ENCODE data around the gene OSCAR.

OSCAR gene

DNA sequence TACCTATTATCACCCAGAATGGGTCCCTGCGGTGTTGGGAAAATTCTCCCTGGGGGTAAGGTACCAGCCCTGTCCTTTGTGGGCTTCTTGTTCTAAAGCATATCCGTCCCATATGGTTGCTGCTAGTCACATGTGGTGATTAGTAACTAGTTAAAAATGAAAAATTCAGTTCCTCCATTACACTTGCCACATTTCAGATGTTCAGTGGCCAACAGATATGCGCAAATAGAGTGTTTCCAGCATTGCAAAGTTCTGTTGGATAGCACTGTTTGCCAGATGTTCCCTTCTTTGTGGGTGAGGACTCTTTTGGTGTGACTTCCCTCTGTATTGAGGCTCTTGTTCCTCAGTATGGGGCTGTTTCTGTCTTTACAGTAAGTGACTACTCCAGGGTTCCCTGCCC, 40.8 kb upstream of the OSCAR start:
- H3K4me3 ChIP-seq (ENCODE audit: low read depth, low read length), result no peak overlapping the region
- TF ChIP-seq, protein P1, sequence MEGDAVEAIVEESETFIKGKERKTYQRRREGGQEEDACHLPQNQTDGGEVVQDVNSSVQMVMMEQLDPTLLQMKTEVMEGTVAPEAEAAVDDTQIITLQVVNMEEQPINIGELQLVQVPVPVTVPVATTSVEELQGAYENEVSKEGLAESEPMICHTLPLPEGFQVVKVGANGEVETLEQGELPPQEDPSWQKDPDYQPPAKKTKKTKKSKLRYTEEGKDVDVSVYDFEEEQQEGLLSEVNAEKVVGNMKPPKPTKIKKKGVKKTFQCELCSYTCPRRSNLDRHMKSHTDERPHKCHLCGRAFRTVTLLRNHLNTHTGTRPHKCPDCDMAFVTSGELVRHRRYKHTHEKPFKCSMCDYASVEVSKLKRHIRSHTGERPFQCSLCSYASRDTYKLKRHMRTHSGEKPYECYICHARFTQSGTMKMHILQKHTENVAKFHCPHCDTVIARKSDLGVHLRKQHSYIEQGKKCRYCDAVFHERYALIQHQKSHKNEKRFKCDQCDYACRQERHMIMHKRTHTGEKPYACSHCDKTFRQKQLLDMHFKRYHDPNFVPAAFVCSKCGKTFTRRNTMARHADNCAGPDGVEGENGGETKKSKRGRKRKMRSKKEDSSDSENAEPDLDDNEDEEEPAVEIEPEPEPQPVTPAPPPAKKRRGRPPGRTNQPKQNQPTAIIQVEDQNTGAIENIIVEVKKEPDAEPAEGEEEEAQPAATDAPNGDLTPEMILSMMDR (IDR thresholded peaks at IDR 0.05; ENCODE audit: control insufficient read depth, extremely low read depth, insufficient read depth), result no peak

DNA sequence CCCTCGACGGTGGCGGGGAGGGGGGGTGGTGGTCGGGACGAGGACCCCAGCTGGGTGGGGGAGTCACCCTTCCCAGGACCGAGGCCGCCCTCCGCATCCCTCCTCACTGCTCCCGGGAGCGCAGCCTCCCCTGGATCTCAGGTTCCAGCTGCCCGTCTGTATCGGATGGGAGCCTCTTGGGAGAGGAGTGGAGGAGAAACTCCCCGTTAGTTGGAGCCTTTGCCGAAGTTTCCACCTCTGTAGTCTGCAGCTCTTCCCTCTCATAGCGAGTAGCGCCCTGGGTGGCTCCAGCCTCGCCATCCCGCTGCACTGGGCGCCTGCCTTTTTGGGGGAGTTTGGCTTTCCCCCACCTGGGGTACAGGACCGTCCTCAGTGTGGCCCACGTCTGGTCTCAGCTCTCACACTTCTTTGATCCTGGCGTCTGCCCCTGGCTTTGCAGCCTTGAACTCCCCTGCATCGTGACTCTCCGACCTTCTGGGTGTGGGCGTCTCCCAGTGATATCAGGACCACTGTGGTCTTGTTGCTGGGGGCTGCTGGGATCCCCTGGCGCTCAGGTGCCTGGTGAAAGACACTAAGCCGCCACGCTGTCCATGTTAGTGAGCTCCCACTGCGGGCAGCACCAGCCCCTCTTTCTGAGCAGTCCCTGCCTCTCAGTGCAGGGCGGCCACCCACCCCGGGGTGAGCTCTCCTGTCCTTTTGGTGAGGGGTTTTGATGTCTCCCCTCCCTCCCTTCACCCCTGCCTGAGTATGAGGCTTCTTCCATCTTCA, 38.1 kb upstream of the OSCAR start:
- TF ChIP-seq, protein P1 (IDR thresholded peaks at IDR 0.05; ENCODE audit: control insufficient read depth, extremely low read depth, insufficient read depth), result no peak
- H3K4me3 ChIP-seq (ENCODE audit: low read depth, low read length), result peak overlapping the region; percentile 68
- no peak for DNase-seq (ENCODE audit: low read depth)

More for the DNA sequence above, 40.8 kb upstream of the OSCAR start:
- no peak for DNase-seq (ENCODE audit: low read depth)

DNA sequence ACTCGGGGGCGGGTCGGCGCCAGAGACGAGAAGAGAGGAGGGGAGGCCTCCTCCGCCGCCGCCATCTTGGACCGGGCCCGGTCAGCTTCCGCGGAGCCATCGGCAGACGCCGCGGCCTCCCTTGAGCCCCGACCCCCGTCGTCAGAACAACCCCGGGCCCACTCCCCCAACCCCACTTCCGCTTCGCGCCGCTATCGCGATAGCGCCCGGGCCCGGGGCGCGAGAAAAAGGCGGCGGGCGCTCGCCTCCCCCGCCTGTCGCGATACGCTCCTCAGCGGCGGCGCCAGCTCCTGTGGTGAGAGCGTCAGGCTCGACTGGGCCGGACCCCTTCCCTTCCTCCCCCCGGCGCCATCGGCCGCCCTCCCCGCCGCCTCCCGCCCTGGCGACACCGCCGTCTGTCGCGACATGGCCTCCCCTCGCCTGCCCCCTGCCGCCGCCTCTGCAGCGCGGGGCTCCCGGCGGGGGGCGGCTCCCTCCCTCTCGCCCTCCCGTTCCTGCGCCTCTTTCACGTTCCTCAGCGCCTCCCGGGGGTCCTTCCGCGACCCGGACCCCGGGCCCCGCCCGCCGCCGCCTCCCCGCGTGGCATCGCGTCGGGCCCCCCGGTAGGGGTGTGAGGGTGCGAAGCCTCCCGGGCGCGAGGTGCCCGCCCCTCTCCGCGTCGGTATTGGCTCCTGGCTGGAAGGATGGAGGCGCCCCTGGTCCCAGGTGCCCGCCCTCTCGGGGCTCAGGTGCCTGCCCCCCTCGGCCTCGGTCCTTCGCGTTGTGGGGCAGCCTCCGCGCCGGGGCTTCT, 37.3 kb upstream of the OSCAR start, which contains the start of gene CNOT3:
CNOT3 (plus strand) TSS at position 64 of the 790 bp plus-strand sequence. CDS start 5,217 bp downstream, outside the sequence.
- peak within 1 kb of the TSS; percentile 70 for H3K4me3 ChIP-seq (ENCODE audit: low read depth, low read length)
- DNase-seq (ENCODE audit: low read depth), result no peak

DNA sequence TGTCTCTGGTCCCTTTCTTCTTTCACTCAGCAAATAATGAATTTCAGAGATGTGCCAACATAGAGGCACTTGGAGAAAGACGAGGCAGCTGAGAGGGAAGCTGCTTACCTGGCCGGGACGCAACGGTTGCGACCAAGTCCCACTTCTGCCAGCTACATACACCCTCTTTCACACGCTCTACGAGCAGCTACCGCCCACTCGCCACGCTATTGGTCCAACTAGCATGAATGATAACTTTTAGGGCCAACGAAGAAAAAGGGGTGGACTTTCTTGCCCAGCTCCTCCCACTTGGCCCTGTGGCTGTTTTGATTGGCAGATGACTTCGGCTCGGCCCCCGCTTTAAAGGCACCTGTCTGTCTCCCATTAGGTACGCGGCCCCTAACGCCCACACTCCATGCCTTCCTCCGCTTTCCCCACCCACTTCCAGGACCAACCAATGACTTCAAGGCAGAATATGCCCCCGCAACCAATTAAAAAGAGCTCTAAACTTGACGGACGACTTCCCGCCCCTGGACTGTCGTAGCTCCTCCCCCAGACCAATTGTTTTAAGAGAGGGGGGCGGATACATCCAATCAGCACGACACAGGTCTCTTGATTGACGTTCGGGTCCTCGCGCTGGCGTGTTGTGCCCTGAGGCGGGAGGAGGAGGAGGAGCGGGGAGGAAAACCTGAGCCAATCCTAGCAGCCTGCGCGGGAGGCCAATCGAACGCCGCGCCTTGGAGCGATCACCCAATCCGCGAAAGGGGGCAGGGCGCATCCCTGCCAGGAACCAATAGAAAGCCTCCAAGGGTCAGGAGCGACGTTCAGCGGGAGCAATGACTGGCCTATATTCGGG, 36.5 kb upstream of the OSCAR start:
- TF ChIP-seq, protein P1 (IDR thresholded peaks at IDR 0.05; ENCODE audit: control insufficient read depth, extremely low read depth, insufficient read depth), result no peak
- H3K4me3 ChIP-seq (ENCODE audit: low read depth, low read length), result peak overlapping the region; percentile 70
- DNase-seq (ENCODE audit: low read depth), result peak; percentile 100

More for the DNA sequence above, 37.3 kb upstream of the OSCAR start, which contains the start of gene CNOT3:
- TF ChIP-seq, protein P1 (IDR thresholded peaks at IDR 0.05; ENCODE audit: control insufficient read depth, extremely low read depth, insufficient read depth), result no peak

DNA sequence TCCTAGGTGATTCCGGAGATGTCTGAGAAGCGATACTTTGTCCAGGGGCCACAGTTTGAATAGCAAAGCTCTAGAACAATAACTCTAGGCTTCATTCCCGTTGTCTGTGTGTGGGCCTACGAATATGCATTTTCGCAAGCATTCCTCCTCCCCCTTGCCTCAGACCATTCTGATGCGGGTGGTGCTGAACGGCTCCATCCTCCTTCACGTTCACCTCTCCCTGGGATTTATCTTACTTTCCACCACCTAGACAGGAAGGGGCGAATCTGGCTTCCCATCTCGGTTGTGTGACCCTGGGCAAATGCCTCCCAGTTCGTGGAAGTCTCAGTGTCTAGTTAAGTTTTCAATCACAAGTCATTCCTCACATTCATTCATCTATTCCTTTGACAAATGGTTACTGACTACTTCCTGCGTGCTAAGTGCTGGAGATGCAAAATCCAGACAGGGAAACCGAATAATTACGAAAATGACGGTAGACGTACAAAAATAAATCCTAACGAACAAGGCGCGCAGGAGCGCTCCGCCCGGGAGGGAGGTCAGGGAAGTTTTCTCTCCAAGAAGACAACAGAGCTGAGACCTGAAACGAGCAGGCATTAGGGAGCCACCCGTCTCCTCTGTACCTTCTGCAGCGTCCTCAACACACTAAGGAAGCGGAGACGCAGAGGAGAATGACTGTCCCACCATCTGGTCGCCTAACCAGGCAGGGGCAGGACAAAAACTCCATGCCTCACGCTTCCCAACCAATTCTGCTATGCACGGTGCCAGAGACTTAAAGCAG, 35.7 kb upstream of the OSCAR start:
- TF ChIP-seq, protein P1 (IDR thresholded peaks at IDR 0.05; ENCODE audit: control insufficient read depth, extremely low read depth, insufficient read depth), result no peak
- H3K4me3 ChIP-seq (ENCODE audit: low read depth, low read length), result peak overlapping the region; percentile 70
- no peak for DNase-seq (ENCODE audit: low read depth)

Measured in LNCaP clone FGC (cell line).